HG03432 (cell line): ENCODE data around the gene FAM171A1.
A peak's percentile ranks its signal among the peaks of the same experiment; 100 is the strongest.

Source experiments
- ATAC-seq: cut with Tn5 transposase; IDR thresholded peaks from one replicate; pipeline ENCODE4 v1.9.1; 2021; ENCODE audit warnings: mild to moderate bottlenecking, moderate library complexity; ENCODE audit not compliant: unreplicated experiment

Gene FAM171A1

GRCh38 chr10:15180736-15181135 is 190.4 kb downstream of the FAM171A1 start:
- ATAC-seq: no peak

GRCh38 chr10:15176269-15176668 is 194.8 kb downstream of the FAM171A1 start:
- no peak for ATAC-seq

DNA sequence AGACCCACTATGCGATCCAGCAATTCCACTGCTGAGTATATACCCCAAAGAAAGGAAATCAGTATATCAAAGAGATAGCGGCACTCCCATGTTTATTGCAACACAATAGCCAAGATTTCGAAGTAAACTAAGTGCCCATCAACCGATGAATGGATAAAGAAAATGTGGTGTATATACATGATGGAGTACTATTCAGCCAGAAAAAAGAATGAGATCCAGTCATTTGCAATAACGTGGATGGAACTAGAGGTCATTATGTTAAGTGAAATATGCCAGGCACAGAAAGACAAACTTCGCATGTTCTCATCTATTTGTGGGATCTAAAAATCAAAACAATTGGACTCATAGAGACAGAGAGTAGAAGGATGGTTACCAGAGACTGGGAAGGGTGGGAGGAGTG is 195.5 kb downstream of the FAM171A1 start:
- ATAC-seq: no peak

DNA sequence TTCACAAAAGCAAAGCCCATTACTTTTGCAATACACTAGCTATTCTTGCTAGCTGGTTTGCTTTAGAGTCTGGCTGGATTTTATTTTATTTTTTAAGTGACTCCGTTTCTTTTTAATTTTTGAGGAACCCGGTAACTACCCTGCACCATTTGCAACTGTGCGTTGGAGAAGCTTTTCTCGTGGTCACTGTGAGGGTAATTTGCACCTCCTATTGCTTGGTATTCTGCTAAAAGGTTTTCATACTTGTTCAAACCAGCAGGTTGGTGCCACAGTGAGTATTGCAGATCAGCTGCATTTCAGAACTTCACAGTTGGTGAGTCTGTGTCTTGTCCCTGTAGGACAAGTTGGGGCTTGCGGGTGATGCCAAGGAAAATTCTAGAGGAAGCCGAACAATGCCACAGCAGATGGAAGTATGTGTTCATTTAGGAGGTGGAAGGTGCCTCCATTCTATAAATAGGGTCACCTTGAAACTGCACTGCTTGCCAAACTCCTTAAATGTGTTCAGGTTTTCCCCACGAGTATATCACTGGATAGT is 198.7 kb downstream of the FAM171A1 start:
- ATAC-seq: no peak

- no peak for ATAC-seq
Observed at GRCh38 chr10:15169555-15170401, 201.3 kb downstream of the FAM171A1 start.

DNA sequence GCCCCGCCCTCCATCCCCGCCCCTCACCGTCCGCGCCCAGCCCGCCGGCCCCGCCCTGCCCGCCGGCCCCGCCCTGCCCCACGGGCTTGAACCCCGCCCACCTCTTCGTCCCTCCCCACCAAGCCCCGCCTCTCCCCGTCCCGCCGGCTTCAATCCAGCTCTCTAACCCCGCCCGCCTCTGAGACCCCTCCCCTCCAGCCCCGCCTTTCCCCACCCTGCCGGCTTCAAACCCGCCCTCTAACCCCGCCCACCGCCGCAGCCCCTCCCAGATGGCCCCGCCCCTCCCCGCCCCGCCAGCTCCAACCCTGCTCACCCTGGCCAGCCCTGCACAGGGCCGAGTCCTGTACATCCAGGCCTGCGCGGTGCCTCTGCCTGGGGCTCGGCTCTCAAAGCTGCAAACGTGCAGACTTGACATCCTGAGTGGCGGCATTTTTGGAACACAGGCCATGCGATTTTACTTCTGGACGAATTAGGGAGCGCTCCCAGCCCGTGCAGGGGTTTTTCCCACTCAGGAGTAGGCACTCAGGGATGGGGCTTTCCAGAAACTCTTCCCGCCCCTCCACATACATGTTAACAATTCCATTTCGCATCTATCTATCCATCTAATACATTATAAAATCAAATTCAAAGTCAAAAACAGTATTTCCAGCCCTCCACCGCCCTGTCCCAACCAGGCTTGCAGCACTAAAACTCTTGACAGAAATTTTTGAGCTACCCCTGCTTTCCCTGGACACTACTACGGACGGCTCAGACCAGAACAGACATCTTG is 202.1 kb downstream of the FAM171A1 start:
- ATAC-seq: peak; percentile 40

DNA sequence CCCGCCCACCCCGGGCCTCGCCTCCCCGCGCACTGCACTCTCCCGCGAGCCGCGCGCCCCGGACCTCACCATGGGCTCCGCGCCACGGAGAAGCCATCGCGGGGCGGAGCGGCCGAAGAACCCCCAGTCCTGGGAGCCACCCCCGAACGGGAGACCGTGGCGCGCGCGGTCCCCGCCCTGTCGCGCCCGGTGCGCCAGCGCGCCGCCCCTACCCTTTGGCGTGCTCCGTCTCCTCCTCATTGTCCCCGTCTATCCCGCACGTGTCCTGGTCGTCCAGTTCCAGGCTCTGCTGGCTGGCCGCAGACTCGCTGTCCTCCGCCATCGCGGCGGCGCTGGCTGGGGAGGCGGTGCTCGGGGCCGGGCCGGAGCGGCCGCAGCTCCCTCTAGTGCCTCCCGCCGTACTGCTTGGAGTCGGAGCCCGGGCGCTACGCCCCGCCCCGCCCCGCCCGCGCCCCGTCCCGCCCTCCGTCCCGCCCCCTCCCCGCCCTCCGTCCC is 202.8 kb downstream of the FAM171A1 start, which contains the start of gene NMT2:
Gene NMT2 (minus strand): TSS at position 403 of the 495 bp plus-strand sequence. CDS start 81 bp downstream, at position 322.
- peak; percentile 88 for ATAC-seq

DNA sequence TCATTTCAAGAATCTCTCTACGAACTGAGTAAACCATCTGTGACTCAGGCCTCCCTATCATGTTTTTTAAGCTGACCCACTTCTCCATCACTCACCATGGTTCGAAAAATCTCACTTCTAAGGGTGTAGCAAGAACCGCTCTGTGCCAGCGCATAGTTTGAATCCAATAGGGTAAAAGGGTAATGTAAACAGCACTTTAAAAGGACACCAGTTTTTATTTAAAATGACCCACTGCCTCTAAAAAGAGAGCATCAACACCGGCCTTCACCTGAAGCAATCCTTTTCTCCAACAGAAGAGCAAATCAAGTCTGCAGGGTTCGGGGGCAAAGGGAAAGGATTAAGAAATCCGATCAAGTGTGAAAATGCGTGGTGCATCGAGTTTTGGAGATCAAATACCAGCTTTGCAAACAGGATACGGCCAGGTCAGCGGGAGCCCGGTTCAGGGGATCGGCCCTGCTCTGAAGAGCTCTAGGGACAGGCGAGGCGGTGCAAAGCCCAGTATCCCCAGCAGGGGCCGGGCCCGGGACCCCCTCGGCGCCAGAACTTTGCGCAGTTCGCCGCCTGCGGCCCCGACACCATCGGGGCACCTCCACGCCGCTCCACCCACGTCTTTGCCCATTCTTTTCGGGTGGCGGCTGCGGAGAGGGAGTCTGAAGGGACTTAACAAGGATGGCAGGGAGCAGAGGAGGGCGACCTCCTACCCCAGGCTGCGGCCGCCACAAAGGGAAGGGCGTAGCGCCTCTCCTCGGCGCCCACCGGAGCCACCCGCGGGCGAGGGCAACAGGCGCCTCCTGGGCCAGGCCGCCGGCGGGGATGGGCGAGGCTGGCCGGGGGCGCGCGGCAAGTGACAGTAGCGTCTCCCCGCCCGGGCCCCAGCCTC is 203.4 kb downstream of the FAM171A1 start:
- peak; percentile 43 for ATAC-seq

- no peak for ATAC-seq
Observed at GRCh38 chr10:15166325-15166724, 204.8 kb downstream of the FAM171A1 start.

DNA sequence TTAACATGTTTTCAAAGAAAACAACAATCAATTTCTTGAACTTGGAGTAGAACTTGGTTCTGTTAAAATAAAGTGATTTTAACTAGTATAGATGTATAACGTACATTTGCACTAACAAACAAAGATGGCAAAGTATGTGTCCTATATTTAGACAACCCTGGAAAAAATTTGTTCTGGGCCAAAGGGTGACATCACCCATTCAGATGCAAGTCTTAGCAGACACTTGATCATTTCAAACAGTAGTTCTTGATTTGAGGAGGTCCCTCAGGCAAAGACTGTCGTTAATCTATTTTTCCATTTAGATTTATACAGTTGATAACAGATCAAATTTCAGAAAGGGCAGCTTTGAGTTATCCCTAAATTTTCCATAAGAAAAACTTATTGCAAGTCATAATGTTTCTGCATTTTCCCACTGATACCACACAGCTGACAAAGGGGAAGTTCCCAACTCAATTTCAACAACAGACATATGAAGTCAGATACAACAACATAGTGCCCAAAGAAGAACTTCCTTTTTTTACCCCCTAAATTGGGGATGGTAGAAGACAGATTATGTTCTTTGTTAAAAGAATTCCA is 207.7 kb downstream of the FAM171A1 start:
- no peak for ATAC-seq
